HepG2 (cell line): ENCODE data around the gene TMEM130. TPM values are rescaled to one million over a fixed set of nuclear protein-coding genes. Genes with fewer than 3 reads are reported as not detected.

Experiments used
- AGO1 ChIP-seq: fragments of 200-400 bp; formaldehyde crosslinking; IDR thresholded peaks from 2 replicates; pipeline ENCODE4 v1.6.1; 2017; ENCODE audit warnings: mild to moderate bottlenecking, low read depth, low read length, moderate library complexity; ENCODE audit not compliant: poor library complexity, severe bottlenecking
- ARNT2 ChIP-seq: sonication (generic); formaldehyde crosslinking; IDR thresholded peaks from 2 replicates; pipeline ENCODE4 v1.8.0; 2022; ENCODE audit warnings: mild to moderate bottlenecking, low read depth, missing genetic modification reagents, moderate library complexity
- CC2D1A ChIP-seq: sonication (generic); formaldehyde crosslinking; IDR thresholded peaks from 2 replicates; pipeline ENCODE4 v1.8.1; 2023; ENCODE audit warnings: mild to moderate bottlenecking, missing genetic modification reagents
- MAFF ChIP-seq: IDR thresholded peaks from 2 replicates; pipeline ENCODE4 v1.6.1; 2011; ENCODE audit warnings: low read depth, low read length, improper control_type of control experiment
- MYPOP ChIP-seq: sonication (generic); formaldehyde crosslinking; IDR thresholded peaks from 2 replicates; pipeline ENCODE4 v1.8.1; 2023; ENCODE audit warnings: mild to moderate bottlenecking, moderate library complexity, missing genetic modification reagents
- NCOR1 ChIP-seq: fragments of 200-600 bp; sonication (generic); IDR thresholded peaks from 2 replicates; pipeline ENCODE4 v1.7.0; 2017; ENCODE audit warnings: antibody characterized with exemption, low read length, borderline replicate concordance
- NR2F1 ChIP-seq, 2 experiments: fragments of 450-650 bp in 1 of 2; formaldehyde crosslinking in 1 of 2; IDR thresholded peaks; 2 replicates each; pipeline versions ENCODE4 v1.5.0 to v1.6.1; 2016 to 2020; ENCODE audit warnings: mild to moderate bottlenecking in 1 of 2, missing compliant biosample characterization in 1 of 2, missing genetic modification reagents in 1 of 2, moderate library complexity in 1 of 2
- RNF2 ChIP-seq: fragments of 450-650 bp; conservative IDR thresholded peaks from 2 replicates; pipeline ENCODE4 v1.6.1; 2016; ENCODE audit warnings: low read depth
- TBX2 ChIP-seq: sonication (generic); formaldehyde crosslinking; IDR thresholded peaks from 2 replicates; pipeline ENCODE4 v1.5.0; 2020; ENCODE audit warnings: missing genetic modification reagents, mild to moderate bottlenecking, borderline replicate concordance
- USF2 ChIP-seq, 2 experiments: sonication (generic) in 1 of 2; formaldehyde crosslinking in 1 of 2; IDR thresholded peaks; 2 replicates each; pipeline versions ENCODE4 v1.5.1 to v1.6.1; 2011 to 2020; ENCODE audit warnings: borderline replicate concordance in 1 of 2, low read depth in 1 of 2, low read length in 1 of 2, mild to moderate bottlenecking in 1 of 2, missing genetic modification reagents in 1 of 2, moderate library complexity in 1 of 2
- ZEB1 ChIP-seq: IDR thresholded peaks from 2 replicates; pipeline ENCODE4 v1.6.1; 2012; ENCODE audit warnings: mild to moderate bottlenecking, low read depth, inconsistent platforms; ENCODE audit not compliant: insufficient replicate concordance
- ZFP36L1 ChIP-seq: sonication (generic); formaldehyde crosslinking; IDR thresholded peaks from 2 replicates; pipeline ENCODE4 v1.8.0; 2022; ENCODE audit warnings: mild to moderate bottlenecking, missing genetic modification reagents, moderate library complexity
- ZNF138 ChIP-seq: sonication (generic); formaldehyde crosslinking; IDR thresholded peaks from 2 replicates; pipeline ENCODE4 v1.5.0; 2020; ENCODE audit warnings: mild to moderate bottlenecking, low read depth, missing genetic modification reagents
- ZNF644 ChIP-seq: IDR thresholded peaks from 2 replicates; pipeline ENCODE4 v1.6.1; 2016; ENCODE audit warnings: low read depth
- ZNF777 ChIP-seq: sonication (generic); formaldehyde crosslinking; IDR thresholded peaks from 2 replicates; pipeline ENCODE4 v1.4.0; 2020; ENCODE audit warnings: missing genetic modification reagents
- polyA plus RNA-seq, 8 experiments: library from polyadenylated mRNA; depleted of rRNA in 3 of 8; stranded (reverse) in 7 of 8; unstranded in 1 of 8; fragments of >200 nt; fragmentation: Illumina TruSeq in 4 of 8; extraction: Trizol in 4 of 8; gene quantifications; 2 replicates each; pipeline versions ENCODE4 v1.2.1 to v1.2.3, GENCODE V29; 2011 to 2016; ENCODE audit warnings: low read depth in 4 of 8, missing spikeins in 1 of 8, mixed read lengths in 1 of 8; ENCODE audit not compliant: insufficient read depth in 1 of 8
- total RNA-seq, 5 experiments: library from RNA; depleted of rRNA; stranded (reverse); fragments of >200 nt; fragmentation: Illumina TruSeq; extraction: Trizol; gene quantifications; 2 replicates each; pipeline ENCODE4 v1.2.3, GENCODE V29; 2016; ENCODE audit warnings: low read depth in 1 of 5
- TF ChIP-seq, protein P1 (sequence below): sonication (generic); formaldehyde crosslinking; IDR thresholded peaks from 2 replicates; pipeline ENCODE4 v1.4.0; 2020; ENCODE audit warnings: low read depth, mild to moderate bottlenecking, missing genetic modification reagents
- TF ChIP-seq, protein P2 (sequence below): sonication (generic); formaldehyde crosslinking; IDR thresholded peaks from 2 replicates; pipeline ENCODE4 v1.4.0; 2020; ENCODE audit warnings: missing genetic modification reagents, borderline replicate concordance

Gene TMEM130
- total and polyA plus RNA-seq, 2 of the 13 experiments (the other 11 are each of a cell fraction or from before 2014, with no cell fraction given), result not detected

GRCh38 chr7:98878365-98879197, 8.8 kb upstream of the TMEM130 start, which contains the start of gene TRRAP (continued):
- TF ChIP-seq ZNF777 (0 out of 2 replicates have a peak, but pooled peaks have one; percentile 65), NCOR1 (no peak), ZFP36L1 (no peak), ZEB1 (no peak), USF2 (IDR thresholded peaks at IDR 0.05; ENCODE audit: low read depth, low read length) (no peak), USF2 (CRISPR knock-in tag; IDR thresholded peaks at IDR 0.05; ENCODE audit: borderline replicate concordance) (no peak), ZNF138 (CRISPR knock-in tag) (peak; percentile 47; the same call in 1 of the 2 replicates), RNF2 (0 out of 2 replicates have a peak, but pooled peaks have one; percentile 16), NR2F1 (CRISPR knock-in tag; IDR thresholded peaks at IDR 0.05) (0 out of 4 replicates have a peak, but pooled peaks of 1 of the 2 experiments have one; percentile 14), TBX2 (CRISPR knock-in tag) (peak; percentile 6), MAFF (no peak), ARNT2 (CRISPR knock-in tag) (0 out of 2 replicates have a peak, but pooled peaks have one; percentile 77), CC2D1A (CRISPR knock-in tag) (no peak), ZNF644 (CRISPR knock-in tag) (no peak), MYPOP (CRISPR knock-in tag) (no peak; the same call in 1 of the 2 replicates), AGO1 (no peak)
- TF ChIP-seq, protein P1, sequence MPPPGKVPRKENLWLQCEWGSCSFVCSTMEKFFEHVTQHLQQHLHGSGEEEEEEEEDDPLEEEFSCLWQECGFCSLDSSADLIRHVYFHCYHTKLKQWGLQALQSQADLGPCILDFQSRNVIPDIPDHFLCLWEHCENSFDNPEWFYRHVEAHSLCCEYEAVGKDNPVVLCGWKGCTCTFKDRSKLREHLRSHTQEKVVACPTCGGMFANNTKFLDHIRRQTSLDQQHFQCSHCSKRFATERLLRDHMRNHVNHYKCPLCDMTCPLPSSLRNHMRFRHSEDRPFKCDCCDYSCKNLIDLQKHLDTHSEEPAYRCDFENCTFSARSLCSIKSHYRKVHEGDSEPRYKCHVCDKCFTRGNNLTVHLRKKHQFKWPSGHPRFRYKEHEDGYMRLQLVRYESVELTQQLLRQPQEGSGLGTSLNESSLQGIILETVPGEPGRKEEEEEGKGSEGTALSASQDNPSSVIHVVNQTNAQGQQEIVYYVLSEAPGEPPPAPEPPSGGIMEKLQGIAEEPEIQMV (CRISPR knock-in tag), result no peak
- TF ChIP-seq, protein P2, sequence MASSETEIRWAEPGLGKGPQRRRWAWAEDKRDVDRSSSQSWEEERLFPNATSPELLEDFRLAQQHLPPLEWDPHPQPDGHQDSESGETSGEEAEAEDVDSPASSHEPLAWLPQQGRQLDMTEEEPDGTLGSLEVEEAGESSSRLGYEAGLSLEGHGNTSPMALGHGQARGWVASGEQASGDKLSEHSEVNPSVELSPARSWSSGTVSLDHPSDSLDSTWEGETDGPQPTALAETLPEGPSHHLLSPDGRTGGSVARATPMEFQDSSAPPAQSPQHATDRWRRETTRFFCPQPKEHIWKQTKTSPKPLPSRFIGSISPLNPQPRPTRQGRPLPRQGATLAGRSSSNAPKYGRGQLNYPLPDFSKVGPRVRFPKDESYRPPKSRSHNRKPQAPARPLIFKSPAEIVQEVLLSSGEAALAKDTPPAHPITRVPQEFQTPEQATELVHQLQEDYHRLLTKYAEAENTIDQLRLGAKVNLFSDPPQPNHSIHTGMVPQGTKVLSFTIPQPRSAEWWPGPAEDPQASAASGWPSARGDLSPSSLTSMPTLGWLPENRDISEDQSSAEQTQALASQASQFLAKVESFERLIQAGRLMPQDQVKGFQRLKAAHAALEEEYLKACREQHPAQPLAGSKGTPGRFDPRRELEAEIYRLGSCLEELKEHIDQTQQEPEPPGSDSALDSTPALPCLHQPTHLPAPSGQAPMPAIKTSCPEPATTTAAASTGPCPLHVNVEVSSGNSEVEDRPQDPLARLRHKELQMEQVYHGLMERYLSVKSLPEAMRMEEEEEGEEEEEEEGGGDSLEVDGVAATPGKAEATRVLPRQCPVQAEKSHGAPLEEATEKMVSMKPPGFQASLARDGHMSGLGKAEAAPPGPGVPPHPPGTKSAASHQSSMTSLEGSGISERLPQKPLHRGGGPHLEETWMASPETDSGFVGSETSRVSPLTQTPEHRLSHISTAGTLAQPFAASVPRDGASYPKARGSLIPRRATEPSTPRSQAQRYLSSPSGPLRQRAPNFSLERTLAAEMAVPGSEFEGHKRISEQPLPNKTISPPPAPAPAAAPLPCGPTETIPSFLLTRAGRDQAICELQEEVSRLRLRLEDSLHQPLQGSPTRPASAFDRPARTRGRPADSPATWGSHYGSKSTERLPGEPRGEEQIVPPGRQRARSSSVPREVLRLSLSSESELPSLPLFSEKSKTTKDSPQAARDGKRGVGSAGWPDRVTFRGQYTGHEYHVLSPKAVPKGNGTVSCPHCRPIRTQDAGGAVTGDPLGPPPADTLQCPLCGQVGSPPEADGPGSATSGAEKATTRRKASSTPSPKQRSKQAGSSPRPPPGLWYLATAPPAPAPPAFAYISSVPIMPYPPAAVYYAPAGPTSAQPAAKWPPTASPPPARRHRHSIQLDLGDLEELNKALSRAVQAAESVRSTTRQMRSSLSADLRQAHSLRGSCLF (CRISPR knock-in tag), result no peak
